ENCODE measurements around the gene RAB31.

Gene RAB31

GRCh38 chr18:9683418-9684396 is 24.4 kb upstream of the RAB31 start:
- H3K36me3 Mint-ChIP-seq (ENCODE audit: low read depth), result no peaks in the 10 kb centered on the region
- no peaks in the 10 kb centered on the region for H3K9me3 Mint-ChIP-seq
- no peak for DNase-seq
- no peak overlapping the region for H3K4me3 Mint-ChIP-seq
- peaks cover 39% of the 10 kb centered on the region for H3K27me3 Mint-ChIP-seq
- H3K4me1 Mint-ChIP-seq (ENCODE audit: low read depth), result peaks cover 10% of the 10 kb centered on the region
- H3K27ac Mint-ChIP-seq, result no peak overlapping the region

- Mint-ChIP-seq H3K4me1 (ENCODE audit: low read depth) (peaks cover 10% of the 10 kb centered on the region), H3K27me3 (peaks cover 40% of the 10 kb centered on the region), H3K4me3 (no peak overlapping the region), H3K36me3 (ENCODE audit: low read depth) (no peaks in the 10 kb centered on the region), H3K9me3 (no peaks in the 10 kb centered on the region), H3K27ac (no peak overlapping the region)
- no peak for DNase-seq
Observed at GRCh38 chr18:9684881-9685614, 23.1 kb upstream of the RAB31 start.

GRCh38 chr18:9685615-9685890 is 22.5 kb upstream of the RAB31 start:
- DNase-seq, result no peak
- Mint-ChIP-seq H3K27me3 (peaks cover 40% of the 10 kb centered on the region), H3K9me3 (no peaks in the 10 kb centered on the region), H3K4me3 (no peak overlapping the region), H3K4me1 (ENCODE audit: low read depth) (peaks cover 10% of the 10 kb centered on the region), H3K36me3 (ENCODE audit: low read depth) (no peaks in the 10 kb centered on the region), H3K27ac (no peak overlapping the region)

GRCh38 chr18:9688036-9688741 is 19.9 kb upstream of the RAB31 start:
- peaks cover 32% of the 10 kb centered on the region for H3K27me3 Mint-ChIP-seq
- H3K36me3 Mint-ChIP-seq (ENCODE audit: low read depth), result no peaks in the 10 kb centered on the region
- no peaks in the 10 kb centered on the region for H3K9me3 Mint-ChIP-seq
- H3K27ac Mint-ChIP-seq, result no peak overlapping the region
- H3K4me3 Mint-ChIP-seq, result no peak overlapping the region
- no peak for DNase-seq
- peaks cover 10% of the 10 kb centered on the region for H3K4me1 Mint-ChIP-seq (ENCODE audit: low read depth)

GRCh38 chr18:9689253-9689652 is 18.8 kb upstream of the RAB31 start:
- H3K27me3 Mint-ChIP-seq, result peaks cover 24% of the 10 kb centered on the region
- DNase-seq, result no peak
- H3K9me3 Mint-ChIP-seq, result no peaks in the 10 kb centered on the region
- H3K4me1 Mint-ChIP-seq (ENCODE audit: low read depth), result peaks cover 10% of the 10 kb centered on the region
- no peak overlapping the region for H3K27ac Mint-ChIP-seq
- H3K36me3 Mint-ChIP-seq (ENCODE audit: low read depth), result no peaks in the 10 kb centered on the region
- H3K4me3 Mint-ChIP-seq, result no peak overlapping the region

- Mint-ChIP-seq H3K4me3 (no peak overlapping the region), H3K9me3 (no peaks in the 10 kb centered on the region), H3K36me3 (ENCODE audit: low read depth) (no peaks in the 10 kb centered on the region), H3K4me1 (ENCODE audit: low read depth) (no peaks in the 10 kb centered on the region), H3K27me3 (peaks cover 24% of the 10 kb centered on the region), H3K27ac (no peak overlapping the region)
- no peak for DNase-seq
Observed at GRCh38 chr18:9690418-9691188, 17.5 kb upstream of the RAB31 start.

- DNase-seq, result no peak
- Mint-ChIP-seq H3K27me3 (peaks cover 23% of the 10 kb centered on the region), H3K27ac (no peak overlapping the region), H3K4me3 (no peak overlapping the region), H3K36me3 (ENCODE audit: low read depth) (no peaks in the 10 kb centered on the region), H3K4me1 (ENCODE audit: low read depth) (no peaks in the 10 kb centered on the region), H3K9me3 (no peaks in the 10 kb centered on the region)
Observed at GRCh38 chr18:9691235-9691634, 16.9 kb upstream of the RAB31 start.

GRCh38 chr18:9694174-9694573 is 13.9 kb upstream of the RAB31 start:
- Mint-ChIP-seq H3K27ac (no peak overlapping the region), H3K9me3 (no peaks in the 10 kb centered on the region), H3K4me1 (ENCODE audit: low read depth) (no peaks in the 10 kb centered on the region), H3K27me3 (peaks cover 7% of the 10 kb centered on the region), H3K4me3 (no peak overlapping the region), H3K36me3 (ENCODE audit: low read depth) (no peaks in the 10 kb centered on the region)
- no peak for DNase-seq

- Mint-ChIP-seq H3K4me3 (no peak overlapping the region), H3K27me3 (peaks cover 7% of the 10 kb centered on the region), H3K4me1 (ENCODE audit: low read depth) (no peaks in the 10 kb centered on the region), H3K27ac (no peak overlapping the region), H3K9me3 (no peaks in the 10 kb centered on the region), H3K36me3 (ENCODE audit: low read depth) (no peaks in the 10 kb centered on the region)
- DNase-seq, result no peak
Observed at GRCh38 chr18:9694952-9695495, 13.1 kb upstream of the RAB31 start.

GRCh38 chr18:9695605-9696004 is 12.5 kb upstream of the RAB31 start:
- H3K27ac Mint-ChIP-seq, result no peak overlapping the region
- H3K27me3 Mint-ChIP-seq, result peaks cover 7% of the 10 kb centered on the region
- no peak overlapping the region for H3K4me3 Mint-ChIP-seq
- DNase-seq, result no peak
- no peaks in the 10 kb centered on the region for H3K9me3 Mint-ChIP-seq
- no peaks in the 10 kb centered on the region for H3K36me3 Mint-ChIP-seq (ENCODE audit: low read depth)
- H3K4me1 Mint-ChIP-seq (ENCODE audit: low read depth), result no peaks in the 10 kb centered on the region

- Mint-ChIP-seq H3K4me3 (no peak overlapping the region), H3K4me1 (ENCODE audit: low read depth) (no peaks in the 10 kb centered on the region), H3K27ac (no peak overlapping the region), H3K9me3 (no peaks in the 10 kb centered on the region), H3K36me3 (ENCODE audit: low read depth) (no peaks in the 10 kb centered on the region), H3K27me3 (peaks cover 7% of the 10 kb centered on the region)
- no peak for DNase-seq
Observed at GRCh38 chr18:9696112-9696511, 12.0 kb upstream of the RAB31 start.

- Mint-ChIP-seq H3K4me3 (no peak overlapping the region), H3K4me1 (ENCODE audit: low read depth) (peaks cover 2% of the 10 kb centered on the region), H3K27me3 (peaks cover 8% of the 10 kb centered on the region)
Observed at GRCh38 chr18:9696701-9697100, 11.4 kb upstream of the RAB31 start.

GRCh38 chr18:9697121-9697520 is 11.0 kb upstream of the RAB31 start:
- Mint-ChIP-seq H3K9me3 (no peaks in the 10 kb centered on the region), H3K4me1 (ENCODE audit: low read depth) (peaks cover 3% of the 10 kb centered on the region), H3K27ac (no peak overlapping the region), H3K27me3 (peaks cover 12% of the 10 kb centered on the region), H3K4me3 (no peak overlapping the region), H3K36me3 (ENCODE audit: low read depth) (no peaks in the 10 kb centered on the region)
- no peak for DNase-seq

More at GRCh38 chr18:9696701-9697100, 11.4 kb upstream of the RAB31 start:
- Mint-ChIP-seq H3K36me3 (ENCODE audit: low read depth) (no peaks in the 10 kb centered on the region), H3K9me3 (no peaks in the 10 kb centered on the region), H3K27ac (no peak overlapping the region)
- no peak for DNase-seq

GRCh38 chr18:9698497-9698896 is 9.6 kb upstream of the RAB31 start:
- Mint-ChIP-seq H3K36me3 (ENCODE audit: low read depth) (no peaks in the 10 kb centered on the region), H3K4me3 (no peak overlapping the region), H3K27ac (no peak overlapping the region), H3K27me3 (peaks cover 17% of the 10 kb centered on the region), H3K4me1 (ENCODE audit: low read depth) (peaks cover 3% of the 10 kb centered on the region), H3K9me3 (no peaks in the 10 kb centered on the region)
- DNase-seq, result no peak
